Measurements from ENCODE around the gene GGTA1.
"Not testable (repeated sequence)": the region's sequence is repeated elsewhere in the genome, so short reads cannot be mapped to it uniquely, and the experiment has no call there.

Gene GGTA1

DNA sequence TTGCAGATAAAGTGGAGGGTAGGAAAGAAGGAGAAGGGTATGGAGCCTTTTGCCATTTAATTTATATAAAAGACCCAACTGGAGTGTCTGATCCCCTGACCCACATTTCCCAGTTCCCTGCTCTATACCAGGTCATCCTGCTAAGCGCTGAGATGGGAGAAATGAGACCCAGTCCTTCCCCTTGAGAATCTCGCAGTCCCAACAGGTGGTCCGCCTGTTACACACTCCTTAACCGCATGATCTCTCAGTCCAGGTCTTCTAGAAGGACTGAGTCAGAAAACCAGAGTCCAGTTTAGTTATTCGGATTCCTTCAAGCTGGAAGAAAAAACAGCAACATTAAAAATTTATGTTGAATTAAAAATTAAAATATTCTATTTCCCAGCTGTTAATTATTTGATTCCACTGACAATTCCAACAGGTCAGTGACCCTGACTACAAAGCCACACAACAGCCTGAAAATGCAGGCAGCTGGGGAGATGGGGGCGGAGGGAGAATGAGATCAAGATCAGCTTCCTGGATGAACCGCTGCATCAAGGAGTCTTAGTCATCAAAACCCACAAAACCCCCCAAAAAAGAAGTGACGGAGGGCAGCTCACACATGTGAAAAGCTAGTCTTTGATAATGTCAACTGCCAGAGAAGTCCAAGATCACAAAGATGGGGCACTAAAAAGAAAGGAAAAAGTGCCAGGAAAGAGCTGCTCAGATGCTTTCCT, 44.0 kb downstream of the GGTA1 start:
- no peak for DNase-seq

DNA sequence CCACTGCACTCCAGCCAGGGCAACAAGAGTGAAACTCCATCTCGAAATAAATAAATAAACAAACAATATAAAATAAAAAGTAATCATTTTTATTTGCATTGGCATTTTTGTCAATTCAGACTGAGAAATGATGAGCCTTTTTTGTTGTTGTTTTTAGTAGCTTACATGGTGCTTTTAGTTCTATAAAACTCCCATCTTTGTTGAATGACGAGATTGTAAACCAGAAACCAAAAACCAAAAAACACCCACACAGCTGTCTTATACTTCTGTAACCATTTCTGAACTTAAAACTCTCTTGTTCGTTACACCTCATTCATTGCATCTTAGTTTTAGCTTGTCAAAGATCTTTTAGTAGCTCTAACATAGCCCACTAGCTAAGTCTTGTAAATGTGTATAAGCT, 44.7 kb downstream of the GGTA1 start:
- no peak for DNase-seq

GRCh38 chr9:121453232-121453892, 46.3 kb downstream of the GGTA1 start:
- DNase-seq, result no peak

GRCh38 chr9:121452085-121452484, 47.6 kb downstream of the GGTA1 start:
- DNase-seq, result no peak

DNA sequence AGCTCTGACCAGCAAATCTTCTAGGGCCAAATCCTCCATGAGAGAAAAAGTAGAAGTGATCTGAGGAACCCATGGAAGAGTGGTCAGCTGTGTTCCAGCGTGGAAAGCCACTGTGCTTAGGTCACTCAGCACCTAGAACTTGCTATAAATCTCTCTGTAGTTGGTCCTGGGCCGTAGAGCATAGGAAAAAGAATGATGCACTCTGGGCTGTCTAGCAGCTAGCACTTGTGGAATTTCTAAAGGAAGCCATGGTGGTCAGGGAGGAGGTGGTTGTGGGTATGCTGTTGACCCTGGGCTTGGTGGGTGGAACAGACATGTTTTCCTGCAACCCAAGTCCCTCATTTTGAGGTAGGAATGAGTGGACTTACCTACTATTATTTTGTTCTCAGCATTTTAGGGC, 48.1 kb downstream of the GGTA1 start:
- no peak for DNase-seq

DNA sequence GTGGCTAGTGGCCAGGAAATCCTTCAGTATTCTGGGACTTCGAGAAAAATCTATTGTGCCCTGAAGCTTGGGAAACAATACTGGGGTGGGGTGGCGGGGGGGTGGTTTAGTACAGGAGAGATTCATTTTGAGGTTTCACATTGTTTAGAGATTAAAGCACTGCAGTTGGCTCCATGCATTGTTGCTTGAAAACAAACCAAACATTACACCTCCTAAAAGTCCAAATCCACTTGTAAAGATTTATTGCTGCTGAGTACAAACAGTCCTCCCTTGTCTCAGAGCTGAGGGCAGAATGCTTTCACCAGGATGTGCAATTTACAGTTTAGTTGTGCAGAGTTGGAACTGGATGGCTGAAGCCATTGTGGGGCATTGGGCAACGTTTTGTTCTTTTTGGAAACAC, 49.4 kb downstream of the GGTA1 start:
- DNase-seq, result peak; percentile 18

- no peak for DNase-seq
Measured at GRCh38 chr9:121449786-121450185, 49.9 kb downstream of the GGTA1 start.

DNA sequence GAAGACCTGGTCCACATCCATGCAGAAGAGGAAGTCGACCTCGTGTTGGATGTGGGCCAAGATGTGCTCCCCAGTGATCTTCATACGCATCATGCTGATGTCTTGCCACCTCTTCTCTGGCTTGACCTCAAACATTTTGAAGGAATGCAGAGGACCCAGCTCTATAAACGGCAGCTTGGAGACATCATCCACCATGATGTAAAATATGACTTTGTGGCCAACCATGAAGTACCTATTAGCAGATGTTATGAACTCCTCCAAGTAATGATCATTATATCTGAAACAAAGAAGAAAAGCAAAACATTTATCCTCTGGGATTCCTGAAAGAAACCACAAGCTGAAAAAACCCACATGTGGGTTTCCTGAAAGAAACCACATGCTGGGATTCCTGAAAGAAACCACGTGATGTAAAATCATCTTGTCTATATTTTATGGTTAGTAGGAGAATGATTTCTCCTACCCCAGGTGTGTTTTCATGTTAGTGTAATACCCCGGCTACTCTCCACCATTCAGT, 52.3 kb downstream of the GGTA1 start:
- DNase-seq, result no peak

- DNase-seq, result no peak
Measured at GRCh38 chr9:121445986-121446385, 53.7 kb downstream of the GGTA1 start.

DNA sequence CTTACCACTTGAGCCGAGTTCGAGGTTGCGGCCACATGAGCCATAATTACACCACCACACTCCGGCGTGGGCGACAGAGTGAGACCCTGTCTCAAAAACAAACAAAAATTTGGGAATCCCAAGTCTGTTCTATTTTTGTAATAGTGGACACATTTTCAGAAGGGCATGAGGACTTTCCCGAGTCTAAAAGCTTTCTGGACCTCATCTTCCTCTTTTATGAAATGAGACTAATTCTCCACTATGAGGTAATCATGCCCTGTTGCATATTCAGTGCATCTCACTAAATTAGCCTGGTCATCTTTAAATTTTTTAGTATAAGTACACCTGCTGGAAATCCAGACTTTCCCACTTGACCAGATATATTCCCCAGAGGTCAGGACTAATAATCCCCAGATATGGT, 55.7 kb downstream of the GGTA1 start:
- DNase-seq, result no peak

GRCh38 chr9:121441165-121441564, 58.5 kb downstream of the GGTA1 start:
- DNase-seq, result no peak

DNA sequence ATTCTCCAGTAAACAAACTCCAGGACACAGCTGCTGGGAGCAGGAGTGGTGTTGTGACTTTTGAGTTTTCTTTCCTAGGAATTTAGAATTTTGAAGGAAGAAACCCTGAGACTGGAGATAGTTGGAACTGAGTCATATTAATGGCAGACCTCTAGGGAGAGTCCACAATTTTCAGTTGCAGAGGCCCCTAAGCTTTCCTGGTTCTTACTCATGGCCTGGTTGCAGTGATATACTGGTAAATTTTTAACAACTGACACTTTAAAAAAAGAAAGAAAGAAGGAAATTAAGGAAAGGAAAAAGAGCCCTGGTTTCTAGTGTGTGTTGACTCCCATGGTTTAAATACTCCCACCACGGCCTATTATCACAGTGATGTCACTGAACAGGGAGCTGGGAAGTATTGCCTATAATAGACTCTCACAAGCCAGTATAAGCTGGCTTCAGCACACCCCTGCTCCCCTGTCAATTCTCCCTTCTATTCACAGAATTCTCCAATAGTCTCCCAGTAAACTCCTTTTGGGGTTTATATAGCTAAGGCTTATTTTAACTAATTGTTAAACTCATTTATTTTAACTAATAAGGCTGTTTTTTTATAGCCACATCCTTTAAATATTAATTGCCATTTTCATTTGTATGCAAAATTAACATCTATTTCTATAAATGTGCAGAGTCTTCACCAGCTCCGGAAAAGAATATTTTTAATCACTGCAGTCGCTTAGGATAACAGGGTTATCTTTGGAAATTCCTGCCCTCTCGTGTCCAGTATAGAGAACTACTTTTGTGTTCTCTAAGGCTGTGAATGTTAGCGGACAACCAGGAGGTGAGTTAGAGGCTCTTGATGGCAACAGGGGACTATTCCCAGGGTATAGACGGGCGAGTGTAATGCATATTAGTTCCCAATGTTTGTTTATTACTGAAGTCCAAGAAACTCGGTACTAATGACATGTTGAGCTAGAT, 59.7 kb downstream of the GGTA1 start:
- no peak for DNase-seq

DNA sequence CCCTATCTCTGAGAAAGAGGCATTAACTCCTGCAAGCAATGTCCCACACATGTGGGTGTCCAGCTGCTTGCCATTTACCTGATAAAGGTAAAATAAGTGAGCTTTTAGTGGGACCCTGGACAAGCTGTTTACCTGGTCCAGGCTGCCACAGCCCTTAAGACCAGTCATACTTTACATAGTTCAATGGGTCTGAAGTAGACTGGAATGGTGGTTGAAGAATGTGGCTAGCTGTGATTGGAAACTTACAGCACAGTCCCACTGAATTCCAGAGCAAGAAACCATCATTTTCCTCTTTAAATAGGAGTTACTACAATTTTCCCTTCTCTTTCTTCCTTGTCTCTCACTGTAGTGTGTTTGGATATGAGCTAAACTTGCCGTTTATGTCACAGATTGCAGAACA, 60.6 kb downstream of the GGTA1 start:
- no peak for DNase-seq

- no peak for DNase-seq
Measured at GRCh38 chr9:121437891-121438290, 61.8 kb downstream of the GGTA1 start.

GRCh38 chr9:121437046-121437445, 62.6 kb downstream of the GGTA1 start:
- not testable (repeated sequence) for DNase-seq

DNA sequence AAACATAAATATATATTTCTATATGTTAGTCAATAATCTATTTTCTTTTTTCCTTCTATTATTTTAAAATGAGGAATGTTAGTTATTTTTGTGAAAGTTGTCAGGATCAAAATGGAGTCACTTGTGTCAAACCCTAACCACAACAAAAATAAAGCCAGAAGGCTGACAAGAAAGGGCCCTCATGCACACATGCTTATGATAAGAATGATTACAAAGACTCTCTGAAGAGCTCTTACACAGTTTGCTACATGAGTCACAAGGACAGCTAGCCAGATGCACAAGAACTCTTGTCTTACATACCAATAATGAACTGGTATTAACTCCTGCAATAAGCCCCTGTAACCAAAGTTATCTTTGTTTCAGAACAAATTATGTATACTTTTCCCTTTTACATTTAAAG, 64.7 kb downstream of the GGTA1 start:
- DNase-seq, result no peak

DNA sequence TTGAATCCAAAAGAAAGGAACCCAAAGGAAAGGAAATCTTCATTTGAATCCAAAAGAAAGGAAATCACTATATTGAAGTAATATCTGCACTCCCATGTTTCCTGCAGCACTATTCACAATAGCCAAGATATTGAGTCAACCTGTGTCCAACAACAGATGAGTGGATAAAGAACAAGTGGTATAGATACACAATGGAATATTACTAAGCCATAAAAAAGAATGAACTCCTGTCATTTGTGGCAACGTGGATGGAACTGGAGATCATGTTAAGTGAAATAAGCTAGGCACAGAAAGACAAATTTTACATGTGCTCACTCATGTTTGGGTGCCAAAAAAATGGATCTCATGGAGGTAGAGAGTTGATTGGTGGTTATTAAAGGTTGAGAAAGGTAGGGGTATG, 71.7 kb downstream of the GGTA1 start:
- no peak for DNase-seq

- no peak for DNase-seq
Measured at GRCh38 chr9:121424024-121424432, 75.6 kb downstream of the GGTA1 start.

DNA sequence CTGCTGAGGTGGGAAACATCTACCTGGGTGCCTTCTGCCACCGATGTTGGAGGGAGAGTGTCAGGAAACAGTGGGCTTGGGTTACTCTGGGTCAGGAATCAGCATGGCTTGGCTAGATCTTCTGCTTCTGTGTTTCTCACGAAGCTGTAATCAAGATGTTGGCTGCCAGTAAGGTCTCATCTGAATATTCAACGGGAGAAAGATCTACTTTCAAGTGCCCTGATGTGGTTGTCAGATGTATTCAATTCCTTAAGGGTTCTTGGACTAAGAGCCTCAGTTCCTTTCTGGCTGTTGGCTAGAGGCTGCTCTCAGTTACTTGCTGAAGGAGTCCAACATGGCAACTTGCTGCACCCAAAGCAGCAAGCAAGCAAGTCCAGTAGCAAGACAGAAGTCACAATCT, 87.7 kb downstream of the GGTA1 start:
- no peak for DNase-seq

GRCh38 chr9:121405899-121406298, 93.7 kb downstream of the GGTA1 start:
- no peak for DNase-seq

Measured in NCI-H510A (cell line).